ENCODE data around the gene DIDO1. TPM values are rescaled to one million over a fixed set of nuclear protein-coding genes. Genes with fewer than 3 reads are reported as not detected.

DIDO1 gene
- total and polyA plus RNA-seq, 2 of the 4 experiments (the other 2 are of a cell fraction), result 21.8 to 28.1 TPM

DNA sequence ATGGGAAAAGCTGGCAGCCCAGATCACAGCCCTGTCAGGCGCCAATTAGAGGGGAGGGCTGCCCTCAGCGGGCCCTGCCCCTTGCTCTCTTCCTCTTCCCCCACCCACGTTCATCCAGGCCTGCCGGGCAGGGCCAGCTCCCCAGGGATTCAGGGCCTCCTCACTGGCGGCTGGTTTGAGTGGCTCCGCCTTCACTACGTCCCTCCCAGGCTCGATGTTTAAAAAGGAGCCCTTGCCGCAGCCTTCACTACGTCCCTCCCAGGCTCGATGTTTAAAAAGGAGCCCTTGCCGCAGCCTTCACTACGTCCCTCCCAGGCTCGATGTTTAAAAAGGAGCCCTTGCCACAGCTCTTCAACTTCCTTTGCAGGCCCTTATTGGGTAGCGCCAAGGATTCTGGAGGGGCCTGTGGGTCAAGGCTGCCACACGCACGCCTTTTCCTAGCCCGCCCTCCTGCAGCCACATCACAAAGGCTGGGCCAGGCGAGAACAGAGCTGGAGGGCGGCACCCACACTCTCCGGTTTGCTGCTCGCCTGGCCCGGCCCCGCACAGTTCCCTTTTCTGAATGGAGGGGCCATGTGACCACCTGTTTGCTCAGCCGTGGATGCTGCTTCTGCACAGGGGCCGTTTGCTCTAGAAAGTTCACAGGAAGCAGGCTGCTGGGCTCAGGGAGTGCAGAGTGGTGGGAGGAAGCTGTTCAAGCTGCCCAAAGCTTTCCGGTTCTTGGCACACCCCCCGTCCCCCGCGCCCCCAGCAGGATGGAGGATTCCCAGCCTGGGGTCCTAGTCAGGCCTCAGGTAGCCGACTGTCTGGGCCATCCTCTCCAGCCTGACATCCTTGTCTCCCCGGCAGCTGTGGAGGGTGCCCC, 27.8 kb upstream of the DIDO1 start:
- intact Hi-C loops (cut with micrococcal nuclease), result no loop called here
- H3K18ac ChIP-seq (ENCODE audit: low read depth, low read length), result peak overlapping the region; percentile 66; the same call in 1 of the 2 replicates
- peaks cover 13% of the 10 kb centered on the region for H3K4me1 ChIP-seq (ENCODE audit: control insufficient read depth, insufficient read depth, low read length)
- peak overlapping the region; percentile 3; the same call in 1 of the 2 replicates for H3K23ac ChIP-seq (ENCODE audit: low read depth, low read length)
- H3K4me3 ChIP-seq (ENCODE audit: insufficient read depth, low read depth, low read length), result no peak overlapping the region
- WGBS, 2 experiments (ENCODE audit: extremely low coverage in 2 of 2, insufficient read length in 1 of 2), result 15% methylated on average over 8 of the region's 32 CpGs; no CpG with 5 or more reads in 1 of the 2 experiments
- peaks cover under 1% of the 10 kb centered on the region; the same call in 1 of the 2 replicates for H3K9me3 ChIP-seq (ENCODE audit: control insufficient read depth, insufficient read depth, low read length)
- peaks cover 19% of the 10 kb centered on the region for H3K36me3 ChIP-seq (ENCODE audit: control insufficient read depth, insufficient read depth, low read length)
- H2BK20ac ChIP-seq (ENCODE audit: low read depth, low read length), result no peak overlapping the region
- ChIA-PET CTCF (interaction anchor here (0.7 to 1.3 kb wide), 2 partner anchors 17 to 79 kb away, joined by 3 to 5 read pairs; no protein-coding TSS in a partner anchor), POLR2A (ENCODE audit: unreplicated experiment) (interaction anchor here (0.6 to 1.0 kb wide), 4 partner anchors 16 to 585 kb away, joined by 3 to 13 read pairs (median 7); partner anchors contain the start of gene GID8)
- H3K9me1 ChIP-seq (ENCODE audit: insufficient read depth, low read length), result peaks cover 6% of the 10 kb centered on the region; the same call in 1 of the 2 replicates
- DNase-seq (peak; percentile 54), ATAC-seq (ENCODE audit: low read depth) (peak; percentile 79)
- in situ Hi-C loops (cut with MboI; ENCODE audit: low sequenced_read_pairs), result no loop called here
- H4K91ac ChIP-seq (ENCODE audit: insufficient read depth, low read depth, low read length), result peak overlapping the region; percentile 66
- peak overlapping the region; percentile 46 for H2BK5ac ChIP-seq (ENCODE audit: low read depth, low read length, poor library complexity, severe bottlenecking)
- H2AK9ac ChIP-seq (replicated peaks; ENCODE audit: low read depth, low read length, poor library complexity), result peak overlapping the region; percentile 93
- H3K27me3 ChIP-seq (ENCODE audit: control insufficient read depth, insufficient read depth, low read length), result no peaks in the 10 kb centered on the region
- dilution Hi-C loops (cut with HindIII; ENCODE audit: low sequenced_read_pairs, unreplicated experiment), result no loop called here
- H3K14ac ChIP-seq (replicated peaks; ENCODE audit: low read depth, low read length), result peak overlapping the region; percentile 7; the same call in 1 of the 2 replicates
- no peak overlapping the region for H2BK120ac ChIP-seq (ENCODE audit: low read depth, low read length)
- peak overlapping the region; percentile 98 for H4K5ac ChIP-seq (ENCODE audit: low read depth, low read length)
- peak overlapping the region; percentile 78 for H3K27ac ChIP-seq (ENCODE audit: insufficient read depth, low read length)
- H3K4ac ChIP-seq (ENCODE audit: low read depth, low read length), result peak overlapping the region; percentile 59
- peak overlapping the region; percentile 66 for H3K4me2 ChIP-seq (ENCODE audit: low read depth, low read length)
- BruUV-seq (replicated peaks), result no TSS peak
- H2AK5ac ChIP-seq (ENCODE audit: low read depth, low read length), result peak overlapping the region; percentile 42
- TF ChIP-seq FOS (IDR thresholded peaks at IDR 0.05; ENCODE audit: low read depth, low read length) (no peak), CHD1 (IDR thresholded peaks at IDR 0.05; ENCODE audit: low read depth, low read length) (no peak), RCOR1 (IDR thresholded peaks at IDR 0.05; ENCODE audit: insufficient replicate concordance, low read length) (no peak), POLR2A (IDR thresholded peaks at IDR 0.05; ENCODE audit: low read depth, low read length) (peak; percentile 37; the same call in 1 of the 2 replicates), MXI1 (IDR thresholded peaks at IDR 0.05; ENCODE audit: borderline replicate concordance, low read depth, low read length) (no peak), NFE2L2 (IDR thresholded peaks at IDR 0.05; ENCODE audit: low read depth, low read length) (no peak), MAFK (IDR thresholded peaks at IDR 0.05; ENCODE audit: low read depth, low read length) (no peak)
- TF ChIP-seq, protein P1, sequence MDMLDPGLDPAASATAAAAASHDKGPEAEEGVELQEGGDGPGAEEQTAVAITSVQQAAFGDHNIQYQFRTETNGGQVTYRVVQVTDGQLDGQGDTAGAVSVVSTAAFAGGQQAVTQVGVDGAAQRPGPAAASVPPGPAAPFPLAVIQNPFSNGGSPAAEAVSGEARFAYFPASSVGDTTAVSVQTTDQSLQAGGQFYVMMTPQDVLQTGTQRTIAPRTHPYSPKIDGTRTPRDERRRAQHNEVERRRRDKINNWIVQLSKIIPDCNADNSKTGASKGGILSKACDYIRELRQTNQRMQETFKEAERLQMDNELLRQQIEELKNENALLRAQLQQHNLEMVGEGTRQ (IDR thresholded peaks at IDR 0.05; ENCODE audit: low read depth, low read length), result peak; percentile 57
- peak overlapping the region; percentile 60 for H3K9ac ChIP-seq (ENCODE audit: low read depth, low read length)
- H3K56ac ChIP-seq (ENCODE audit: extremely low read depth, insufficient read depth, low read length), result no peak overlapping the region
- H3K79me1 ChIP-seq (ENCODE audit: low read depth in 1 of 2, low read length in 2 of 2), result peaks cover 0 to 8% of the 10 kb centered on the region in 2 experiments; a peak in 1 of 4 replicates
- H2BK15ac ChIP-seq (ENCODE audit: low read depth, low read length), result no peak overlapping the region
- H4K8ac ChIP-seq (ENCODE audit: low read depth in 2 of 2, low read length in 2 of 2), result peak overlapping the region; percentile 70 to 82
- peak overlapping the region; percentile 90 for H2AFZ ChIP-seq (replicated peaks; ENCODE audit: low read length, poor library complexity)
- peaks cover 4% of the 10 kb centered on the region; the same call in 1 of the 2 replicates for H4K20me1 ChIP-seq (ENCODE audit: insufficient read depth, low read length)

All from IMR-90 (cell line).